B cell (primary cell): ENCODE data around the gene TFAP2D. TPM values are rescaled to one million over a fixed set of nuclear protein-coding genes. Genes with fewer than 3 reads are reported as not detected.

Experiments
- ATAC-seq: fragments of 200-7000 bp; cut with Tn5 transposase; one replicate; pipeline ENCODE4 v1.10.0; 2021; ENCODE audit warnings: low read depth, mild to moderate bottlenecking, moderate number of reproducible peaks, moderate library complexity
- CTCF ChIA-PET: fragments of 350-600 bp; sonication (Branson Sonifier 250); formaldehyde crosslinking; loops from one replicate; lab custom pipeline; 2021; ENCODE audit warnings: antibody characterized with exemption, inconsistent platforms; lab: Charles Lee
- POLR2A ChIA-PET: fragments of 350-600 bp; sonication (Branson Sonifier 250); formaldehyde crosslinking; loops from one replicate; lab custom pipeline; 2021; ENCODE audit warnings: antibody characterized with exemption; lab: Charles Lee
- DNase-seq: peaks from one replicate; pipeline ENCODE4 v3.0.0; 2013
- H2AFZ ChIP-seq: 2 replicates; pipeline ENCODE4 v1.6.1; 2012; ENCODE audit warnings: mild to moderate bottlenecking, low read depth, low read length; ENCODE audit not compliant: insufficient read depth, poor library complexity, severe bottlenecking
- H3K27ac ChIP-seq, 2 donors: 1 replicate in 1 of 2; 2 replicates in 1 of 2; pipeline ENCODE4 v1.5.1; 2012 to 2013; ENCODE audit warnings: low read length in 2 of 2, mild to moderate bottlenecking in 2 of 2, moderate library complexity in 1 of 2
- H3K27me3 ChIP-seq, 4 experiments: fragments of 200-600 bp in 1 of 4; sonication (generic) in 1 of 4; replicated peaks in 1 of 4; 1 replicate in 2 of 4; 2 replicates in 2 of 4; pipeline versions ENCODE4 v1.6.1 to v1.7.0; 2013 to 2016; ENCODE audit warnings: low read length in 3 of 4, mild to moderate bottlenecking in 2 of 4, mixed read lengths in 1 of 4, moderate library complexity in 1 of 4; ENCODE audit not compliant: insufficient read depth in 4 of 4, control insufficient read depth in 3 of 4; ENCODE audit errors: control extremely low read depth in 1 of 4
- H3K36me3 ChIP-seq, 2 experiments: replicated peaks in 1 of 2; 1 replicate in 1 of 2; 2 replicates in 1 of 2; pipeline versions ENCODE4 v1.6.1 to v1.7.1; 2013; ENCODE audit warnings: low read length in 1 of 2; ENCODE audit not compliant: insufficient read depth in 2 of 2, control insufficient read depth in 1 of 2; ENCODE audit errors: control extremely low read depth in 1 of 2, extremely low read depth in 1 of 2
- H3K4me1 ChIP-seq, 2 donors: fragments of 200-600 bp in 1 of 2; sonication (generic) in 1 of 2; 1 replicate in 1 of 2; 2 replicates in 1 of 2; pipeline versions ENCODE4 v1.5.1 to v1.6.1; 2013 to 2017; ENCODE audit warnings: low read length in 2 of 2; ENCODE audit not compliant: control insufficient read depth in 2 of 2, insufficient read depth in 2 of 2
- H3K4me2 ChIP-seq: replicated peaks from 2 replicates; pipeline ENCODE3; 2012; ENCODE audit warnings: mild to moderate bottlenecking, low read depth, low read length; ENCODE audit not compliant: poor library complexity, severe bottlenecking
- H3K4me3 ChIP-seq, 5 experiments: fragments of 200-600 bp in 1 of 5; sonication (generic) in 1 of 5; 1 replicate in 3 of 5; 2 replicates in 2 of 5; pipeline versions ENCODE4 v1.5.1 to v1.7.0; 2011 to 2016; ENCODE audit warnings: low read length in 4 of 5, mild to moderate bottlenecking in 4 of 5, low read depth in 2 of 5, control low read depth in 1 of 5, moderate library complexity in 1 of 5; ENCODE audit not compliant: insufficient read depth in 1 of 5; ENCODE audit errors: control extremely low read depth in 1 of 5, extremely low read depth in 1 of 5
- H3K79me2 ChIP-seq: fragments of 200-600 bp; sonication (generic); one replicate; pipeline ENCODE4 v1.6.0; 2016; ENCODE audit warnings: low read length; ENCODE audit not compliant: control insufficient read depth, insufficient read depth
- H3K9ac ChIP-seq: fragments of 200-600 bp; sonication (generic); 2 replicates; pipeline ENCODE4 v1.6.1; 2017; ENCODE audit warnings: mild to moderate bottlenecking, low read length, moderate library complexity
- H3K9me3 ChIP-seq, 3 donors: one replicate each; pipeline versions ENCODE4 v1.6.1 to v1.7.1; 2013; ENCODE audit warnings: low read length in 2 of 3; ENCODE audit not compliant: control insufficient read depth in 2 of 3, insufficient read depth in 1 of 3; ENCODE audit errors: control extremely low read depth in 1 of 3
- H4K20me1 ChIP-seq: 2 replicates; pipeline ENCODE4 v1.6.0; 2012; ENCODE audit warnings: mild to moderate bottlenecking, low read length; ENCODE audit not compliant: insufficient read depth, control insufficient read depth, poor library complexity, severe bottlenecking
- H3K27ac Mint-ChIP-seq: one replicate; pipeline ENCODE4 v1.8.0; 2021; ENCODE audit warnings: mixed read lengths
- H3K27me3 Mint-ChIP-seq: one replicate; pipeline ENCODE4 v1.8.0; 2021; ENCODE audit warnings: mixed read lengths
- H3K4me1 Mint-ChIP-seq: one replicate; pipeline ENCODE4 v1.8.0; 2021; ENCODE audit warnings: mixed read lengths
- H3K4me3 Mint-ChIP-seq: one replicate; pipeline ENCODE4 v1.8.0; 2021; ENCODE audit warnings: mixed read lengths
- H3K9me3 Mint-ChIP-seq: one replicate; pipeline ENCODE4 v1.8.0; 2022; ENCODE audit warnings: mixed read lengths; ENCODE audit not compliant: insufficient read depth
- CTCF ChIP-seq: fragments of 200-600 bp; IDR thresholded peaks from one replicate; pipeline ENCODE4 v1.8.0; 2022; ENCODE audit warnings: antibody characterized with exemption, mild to moderate bottlenecking
- EZH2 ChIP-seq: IDR thresholded peaks from 2 replicates; pipeline ENCODE4 v1.6.1; 2012; ENCODE audit warnings: borderline replicate concordance, low read depth, mild to moderate bottlenecking, moderate library complexity, low read length; ENCODE audit not compliant: insufficient read depth, poor library complexity, severe bottlenecking
- WGBS: methylation state at CpG from one replicate; pipeline ENCODE4 v1.1.5; 2013; ENCODE audit warnings: missing lambda C conversion rate; ENCODE audit not compliant: insufficient coverage; 5-methylcytosine and 5-hydroxymethylcytosine counted together
- intact Hi-C: fragments of 100-400 bp; cut with micrococcal nuclease; formaldehyde crosslinking; loops from one replicate; pipeline ENCODE4 v1.10.0; 2022
- polyA plus RNA-seq: library from polyadenylated mRNA; depleted of rRNA; stranded (reverse); fragments of >200 nt; gene quantifications from 2 replicates; pipeline ENCODE4 v1.2.3, GENCODE V29; 2012
- total RNA-seq, 2 donors: library from RNA; stranded (reverse); fragments of 120-200 nt in 1 of 2; gene quantifications; 1 replicate in 1 of 2; 2 replicates in 1 of 2; pipeline versions ENCODE4 v1.2.3 to v1.2.4, GENCODE V29; 2013 to 2022

The TFAP2D gene
- total and polyA plus RNA-seq, 2 donors (not counting 1 experiment from before 2014, with no cell fraction given) = not detected

DNA sequence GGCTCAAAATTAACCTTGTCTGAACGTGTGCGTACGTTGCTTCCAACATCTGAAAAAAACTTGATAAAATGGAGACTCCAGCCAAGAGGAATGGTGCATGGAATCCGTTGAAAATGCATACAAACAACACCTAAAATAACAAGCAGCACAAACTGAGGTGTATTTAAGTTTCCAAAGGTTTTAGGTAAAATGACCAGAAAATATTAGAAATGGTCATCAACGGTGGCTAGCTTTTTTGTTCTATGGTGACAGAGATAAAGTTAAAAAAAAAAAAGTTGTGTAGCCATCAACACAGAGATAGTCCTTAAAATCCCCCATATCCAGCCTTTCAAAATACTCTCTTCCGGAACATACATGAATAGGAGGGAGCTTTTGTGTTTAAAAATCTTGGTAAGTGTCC, 104.7 kb downstream of the TFAP2D start:
- Histone ChIP-seq H3K4me3 (no peak overlapping the region), H3K36me3 (no peaks in the 10 kb centered on the region), H3K27ac (no peak overlapping the region), H4K20me1 (no peaks in the 10 kb centered on the region), H3K9me3 (peaks cover 0 to 5% (median 0%) of the 10 kb centered on the region in 3 donors), H2AFZ (no peak overlapping the region), H3K9ac (no peak overlapping the region), H3K79me2 (no peaks in the 10 kb centered on the region), H3K4me2 (no peak overlapping the region), H3K4me1 (peaks cover 8 to 23% of the 10 kb centered on the region in 2 donors), H3K27me3 (peaks cover 1 to 52% (median 41%) of the 10 kb centered on the region in 4 experiments)
- POLR2A ChIA-PET = no interaction called here
- peaks cover 24% of the 10 kb centered on the region for H3K4me1 Mint-ChIP-seq
- H3K4me3 Mint-ChIP-seq = no peak overlapping the region
- CTCF ChIA-PET = interaction anchor here (1.1 to 4.9 kb wide), 3 partner anchors 13 to 1204 kb away, joined by 3 to 23 read pairs (median 3); no protein-coding TSS in a partner anchor
- H3K9me3 Mint-ChIP-seq = no peaks in the 10 kb centered on the region
- H3K27me3 Mint-ChIP-seq = peaks cover 73% of the 10 kb centered on the region
- 24% methylated on average over 3 of the region's 6 CpGs for WGBS
- no peak overlapping the region for H3K27ac Mint-ChIP-seq
- TF ChIP-seq EZH2 (no peak), CTCF (no peak)
- DNase-seq (no peak), ATAC-seq (no peak)
- intact Hi-C loops = loop anchor here (5.0 to 10.0 kb wide), 2 partner anchors 534 to 1037 kb away; no protein-coding TSS in a partner anchor

GRCh38 chr6:50818673-50819072, 105.3 kb downstream of the TFAP2D start, which contains the start of gene TFAP2B:
Gene TFAP2B, plus strand, starts transcription at chr6:50818871. Its CDS starts 21 bp downstream, at chr6:50818892.
- no peak for ATAC-seq
- H4K20me1 ChIP-seq = no peaks in the 10 kb centered on the region
- WGBS = no CpG with 5 or more reads among the region's 7 CpGs
- CTCF ChIA-PET = interaction anchor here (1.2 to 4.9 kb wide), 4 partner anchors 532 to 1230 kb away, joined by 3 to 23 read pairs (median 5); no protein-coding TSS in a partner anchor
- H3K4me3 Mint-ChIP-seq = no peak within 1 kb of the TSS
- no peak within 1 kb of the TSS for H3K4me3 ChIP-seq
- no peaks in the 10 kb centered on the region for H3K36me3 ChIP-seq
- peaks cover 24% of the 10 kb centered on the region for H3K4me1 Mint-ChIP-seq
- peaks cover 1 to 58% (median 44%) of the 10 kb centered on the region in 4 experiments for H3K27me3 ChIP-seq
- H3K9ac ChIP-seq = no peak within 1 kb of the TSS
- no peaks in the 10 kb centered on the region for H3K79me2 ChIP-seq
- H3K27ac Mint-ChIP-seq = no peak within 1 kb of the TSS
- no peak within 1 kb of the TSS for H3K27ac ChIP-seq
- no peak for TF ChIP-seq CTCF
- no peak for TF ChIP-seq EZH2
- peaks cover 0 to 10% (median 0%) of the 10 kb centered on the region in 3 donors for H3K9me3 ChIP-seq
- POLR2A ChIA-PET = no interaction called here
- intact Hi-C loops = loop anchor here (5.0 to 10.0 kb wide), 2 partner anchors 534 to 1036 kb away; no protein-coding TSS in a partner anchor
- H2AFZ ChIP-seq = peak within 1 kb of the TSS; percentile 40
- peak within 1 kb of the TSS; percentile 38 for H3K4me2 ChIP-seq
- peaks cover 77% of the 10 kb centered on the region for H3K27me3 Mint-ChIP-seq
- no peaks in the 10 kb centered on the region for H3K9me3 Mint-ChIP-seq
- H3K4me1 ChIP-seq = peaks cover 8 to 23% of the 10 kb centered on the region in 2 donors
- no peak for DNase-seq
